ENCODE measurements around the gene PTPN23.
"Not testable (repeated sequence)": the region's sequence is repeated elsewhere in the genome, so short reads cannot be mapped to it uniquely, and the experiment has no call there.

The PTPN23 gene

DNA sequence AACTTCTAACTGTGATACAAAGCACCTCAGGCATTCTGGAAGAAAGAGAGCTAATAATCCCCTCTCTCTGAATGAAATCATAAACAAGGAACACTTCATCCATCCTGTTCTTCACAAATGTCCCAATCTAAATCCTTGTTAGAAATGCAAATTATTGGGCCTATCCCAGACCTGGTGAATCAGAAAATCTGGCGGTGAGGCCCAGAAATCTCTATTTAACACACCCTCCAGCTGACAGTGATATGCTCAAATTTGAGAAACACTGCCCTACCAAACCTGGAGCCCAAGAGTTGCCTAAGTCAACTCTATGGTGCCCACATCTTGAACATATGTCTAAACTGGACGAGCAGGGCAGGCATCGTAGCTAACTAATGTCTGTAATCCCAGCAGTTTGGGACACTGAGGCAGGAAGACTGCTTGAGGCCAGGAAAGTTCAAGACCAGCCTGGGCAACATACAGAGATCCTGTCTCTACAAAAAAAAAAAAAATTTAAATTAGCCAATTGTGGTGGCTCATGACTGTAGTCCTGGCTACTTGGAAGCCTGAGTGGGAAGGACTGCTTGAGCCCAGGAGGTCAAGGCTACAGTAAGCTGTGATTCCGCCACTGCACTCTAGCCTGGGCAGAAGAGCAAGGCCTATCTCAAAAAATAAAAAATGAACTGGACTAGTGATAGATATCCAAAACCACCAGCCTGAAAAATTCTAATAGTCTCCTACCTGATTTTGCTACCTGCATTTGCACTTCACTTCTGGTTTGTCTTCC is 71.8 kb downstream of the PTPN23 start:
- no peak for DNase-seq

DNA sequence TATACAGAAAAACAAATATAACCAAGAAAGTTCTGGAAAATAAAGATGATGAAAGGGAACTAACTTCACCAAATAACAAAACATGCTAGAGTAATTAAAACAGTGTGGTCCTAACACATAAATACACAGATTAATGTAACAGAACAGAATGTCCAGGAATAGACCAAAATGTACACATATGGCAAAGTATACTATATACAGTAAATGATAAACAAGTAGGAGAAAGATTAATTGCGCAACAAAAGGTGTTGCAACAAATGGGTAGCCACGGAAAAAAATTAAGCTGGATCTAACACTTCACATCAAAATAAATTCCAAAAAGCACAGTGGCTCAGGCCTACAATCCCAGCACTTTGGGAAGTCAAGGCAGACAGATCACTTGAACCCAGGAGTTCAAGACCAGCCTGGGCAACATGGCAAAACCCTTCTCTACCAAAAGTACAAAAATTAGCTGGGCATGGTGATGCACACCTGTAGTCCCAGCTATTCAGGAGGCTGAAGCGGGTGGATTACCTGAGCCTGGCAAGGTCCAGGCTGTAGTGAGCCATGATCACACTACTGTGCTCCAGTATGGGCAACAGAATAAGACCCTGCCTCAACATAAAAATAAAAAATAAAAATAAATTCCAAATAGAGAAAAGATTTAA is 75.1 kb downstream of the PTPN23 start:
- DNase-seq = no peak

DNA sequence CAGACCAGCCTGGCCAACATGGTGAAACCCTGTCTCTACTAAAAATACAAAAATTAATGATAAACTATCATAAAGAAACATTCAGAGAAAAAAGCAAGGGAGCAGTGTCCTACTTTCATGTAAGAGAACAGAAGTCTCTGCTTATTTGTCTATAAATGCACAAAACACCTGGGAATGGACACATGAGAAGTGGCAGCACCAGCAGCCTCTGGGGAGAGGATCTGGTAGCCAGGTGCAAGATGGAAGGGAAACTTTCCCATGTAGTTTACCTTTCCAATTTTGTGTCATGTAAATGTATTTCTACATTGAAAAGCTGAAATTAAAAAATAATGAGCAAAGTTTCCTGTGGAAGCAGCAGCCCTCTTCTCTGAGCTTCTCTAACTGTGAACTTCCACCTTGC is 76.2 kb downstream of the PTPN23 start:
- DNase-seq = no peak

DNA sequence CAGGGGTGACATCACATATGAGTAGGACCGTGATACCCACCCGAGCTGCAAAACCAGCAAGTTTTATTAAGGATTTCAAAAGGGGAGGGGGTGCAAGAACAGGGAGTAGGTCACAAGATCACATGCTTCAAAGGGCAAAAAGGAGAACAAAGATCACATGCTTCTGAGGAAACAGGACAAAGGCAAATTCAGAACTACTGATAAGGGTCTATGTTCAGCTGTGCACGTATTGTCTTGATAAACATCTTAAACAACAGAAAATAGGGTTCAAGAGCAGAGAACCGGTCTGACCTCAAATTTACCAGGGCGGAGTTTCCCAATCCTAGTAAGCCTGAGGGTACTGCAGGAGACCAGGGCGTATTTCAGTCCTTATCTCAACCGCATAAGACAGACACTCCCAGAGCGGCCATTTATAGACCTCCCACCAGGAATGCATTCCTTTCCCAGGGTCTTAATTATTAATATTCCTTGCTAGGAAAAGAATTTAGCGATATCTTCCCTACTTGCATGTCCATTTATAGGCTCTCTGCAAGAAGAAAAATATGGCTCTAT is 78.8 kb downstream of the PTPN23 start:
- not testable (repeated sequence) for DNase-seq

Data from stimulated activated CD4-positive, alpha-beta T cell treated with anti-CD3 and anti-CD28 coated beads, Interleukin-15, amount 100 ng/mL, for 24 hours (primary cell).